Mesendoderm (in vitro differentiated cells): ENCODE results near the gene TAS2R43.
"Not testable (repeated sequence)": the region's sequence is repeated elsewhere in the genome, so short reads cannot be mapped to it uniquely, and the experiment has no call there.

Experiments
- DNase-seq: peaks from one replicate; pipeline ENCODE4 v3.0.0; 2013
- H2AK5ac ChIP-seq: 2 replicates; pipeline ENCODE4 v1.6.1; 2013; ENCODE audit warnings: low read length, inconsistent platforms
- H2BK120ac ChIP-seq: 2 replicates; pipeline ENCODE4 v1.6.1; 2013; ENCODE audit warnings: low read depth, mild to moderate bottlenecking, low read length, moderate library complexity, mixed read lengths
- H2BK15ac ChIP-seq: replicated peaks from 2 replicates; pipeline ENCODE4 v1.6.1; 2013; ENCODE audit warnings: low read depth, mild to moderate bottlenecking, moderate library complexity
- H2BK5ac ChIP-seq: 2 replicates; pipeline ENCODE4 v1.6.1; 2013; ENCODE audit warnings: low read length, inconsistent platforms
- H3K18ac ChIP-seq: 2 replicates; pipeline ENCODE4 v1.6.1; 2013; ENCODE audit warnings: mild to moderate bottlenecking, low read length, mixed read lengths
- H3K23ac ChIP-seq: one replicate; pipeline ENCODE4 v1.6.1; 2013; ENCODE audit warnings: low read length
- H3K27ac ChIP-seq: 2 replicates; pipeline ENCODE4 v1.5.1; 2013; ENCODE audit warnings: low read depth, mild to moderate bottlenecking, inconsistent platforms, low read length, moderate library complexity
- H3K27me3 ChIP-seq: 2 replicates; pipeline ENCODE4 v1.6.1; 2013; ENCODE audit warnings: low read length, control low read depth, mild to moderate bottlenecking, inconsistent platforms; ENCODE audit not compliant: insufficient read depth, poor library complexity
- H3K36me3 ChIP-seq: 2 replicates; pipeline ENCODE4 v1.6.1; 2013; ENCODE audit warnings: low read length, inconsistent platforms; ENCODE audit not compliant: control insufficient read depth, insufficient read depth
- H3K4ac ChIP-seq: one replicate; pipeline ENCODE4 v1.6.1; 2013; ENCODE audit warnings: low read depth, mild to moderate bottlenecking, low read length, moderate library complexity
- H3K4me1 ChIP-seq: 2 replicates; pipeline ENCODE4 v1.6.1; 2013; ENCODE audit warnings: low read depth, low read length, inconsistent platforms; ENCODE audit not compliant: control insufficient read depth
- H3K4me2 ChIP-seq: 2 replicates; pipeline ENCODE4 v1.6.1; 2013; ENCODE audit warnings: low read length
- H3K4me3 ChIP-seq: 2 replicates; pipeline ENCODE4 v1.5.1; 2013; ENCODE audit warnings: mild to moderate bottlenecking, low read length
- H3K56ac ChIP-seq: one replicate; pipeline ENCODE4 v1.6.1; 2013; ENCODE audit warnings: low read length
- H3K79me1 ChIP-seq: 2 replicates; pipeline ENCODE4 v1.6.1; 2013; ENCODE audit warnings: low read length, inconsistent platforms
- H3K79me2 ChIP-seq: 2 replicates; pipeline ENCODE4 v1.6.1; 2013; ENCODE audit warnings: mild to moderate bottlenecking, low read length; ENCODE audit not compliant: control insufficient read depth, insufficient read depth
- H3K9ac ChIP-seq: 2 replicates; pipeline ENCODE4 v1.6.1; 2013; ENCODE audit warnings: low read length, inconsistent platforms
- H4K5ac ChIP-seq: one replicate; pipeline ENCODE4 v1.6.1; 2013; ENCODE audit warnings: low read length
- H4K8ac ChIP-seq: one replicate; pipeline ENCODE4 v1.6.1; 2013; ENCODE audit warnings: low read depth, mild to moderate bottlenecking, control low read depth, low read length, moderate library complexity
- WGBS: extraction: QIAGEN DNeasy Blood & Tissue Kit; methylation state at CpG from one replicate; pipeline ENCODE4 v1.1.7; 2013; ENCODE audit warnings: low lambda C conversion rate, missing lambda C conversion rate; ENCODE audit not compliant: insufficient coverage; ENCODE audit errors: extremely low coverage; 5-methylcytosine and 5-hydroxymethylcytosine counted together

Gene TAS2R43

GRCh38 chr12:11130382-11130781 lies 38.3 kb upstream of the TAS2R43 start:
- no peak overlapping the region for H3K4ac ChIP-seq
- H3K79me2 ChIP-seq: peaks cover 17% of the 10 kb centered on the region
- no peak overlapping the region for H4K8ac ChIP-seq
- H3K27ac ChIP-seq: no peak overlapping the region
- no peak overlapping the region for H2BK5ac ChIP-seq
- no peak overlapping the region for H3K4me3 ChIP-seq
- H2BK120ac ChIP-seq: no peak overlapping the region
- no peak overlapping the region for H4K5ac ChIP-seq
- WGBS: no CpG with 5 or more reads among the region's 3 CpGs
- no peaks in the 10 kb centered on the region for H3K36me3 ChIP-seq
- no peak overlapping the region for H3K56ac ChIP-seq
- DNase-seq: no peak
- H3K4me1 ChIP-seq: no peaks in the 10 kb centered on the region
- H3K23ac ChIP-seq: no peak overlapping the region
- H3K4me2 ChIP-seq: no peak overlapping the region
- no peak overlapping the region for H2AK5ac ChIP-seq
- H3K9ac ChIP-seq: no peak overlapping the region
- no peak overlapping the region for H3K18ac ChIP-seq
- H3K79me1 ChIP-seq: peaks cover 13% of the 10 kb centered on the region
- H3K27me3 ChIP-seq: no peaks in the 10 kb centered on the region
- no peak overlapping the region for H2BK15ac ChIP-seq

GRCh38 chr12:11114130-11114529 lies 22.0 kb upstream of the TAS2R43 start:
- not testable (repeated sequence) for H3K79me1 ChIP-seq, H3K4me2 ChIP-seq, H3K27ac ChIP-seq, H3K4me1 ChIP-seq, H3K56ac ChIP-seq, H3K4ac ChIP-seq, H3K4me3 ChIP-seq, H2AK5ac ChIP-seq, H4K5ac ChIP-seq, H3K27me3 ChIP-seq, H3K36me3 ChIP-seq, H4K8ac ChIP-seq, H2BK120ac ChIP-seq, H3K9ac ChIP-seq, H3K23ac ChIP-seq, H3K18ac ChIP-seq, H2BK5ac ChIP-seq, DNase-seq, H2BK15ac ChIP-seq
- H3K79me2 ChIP-seq: peaks cover 24% of the 10 kb centered on the region
- WGBS: no CpG with 5 or more reads among the region's 1 CpG

DNA sequence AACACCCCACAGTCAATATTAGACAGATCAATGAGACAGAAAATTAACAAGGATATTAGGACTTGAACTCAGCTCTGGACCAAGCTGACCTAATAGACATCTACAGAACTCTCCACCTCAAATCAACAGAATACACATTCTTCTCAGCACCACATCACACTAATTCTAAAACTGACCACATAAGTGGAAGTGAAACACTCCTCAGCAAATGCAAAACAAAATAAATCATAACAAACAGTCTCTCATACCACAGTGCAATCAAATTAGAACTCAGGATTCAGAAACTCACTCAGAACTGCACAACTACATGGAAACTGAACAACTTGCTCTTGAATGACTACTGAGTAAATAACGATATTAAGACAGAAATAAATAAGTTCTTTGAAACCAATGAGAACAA lies 19.1 kb upstream of the TAS2R43 start:
- not testable (repeated sequence) for H2AK5ac ChIP-seq
- H3K79me2 ChIP-seq: peaks cover 29% of the 10 kb centered on the region
- WGBS: no CpG with 5 or more reads among the region's 1 CpG

GRCh38 chr12:11108862-11109261 lies 16.7 kb upstream of the TAS2R43 start:
- no peak for DNase-seq
- Histone ChIP-seq H3K4me2 (no peak overlapping the region), H4K8ac (no peak overlapping the region), H3K9ac (no peak overlapping the region), H2BK15ac (no peak overlapping the region), H2BK120ac (no peak overlapping the region), H3K18ac (no peak overlapping the region), H2AK5ac (no peak overlapping the region), H3K4me3 (no peak overlapping the region), H2BK5ac (no peak overlapping the region), H3K79me1 (peaks cover 8% of the 10 kb centered on the region), H3K4me1 (no peaks in the 10 kb centered on the region), H3K36me3 (no peaks in the 10 kb centered on the region), H4K5ac (no peak overlapping the region), H3K27me3 (no peaks in the 10 kb centered on the region), H3K4ac (no peak overlapping the region), H3K23ac (no peak overlapping the region), H3K56ac (no peak overlapping the region), H3K27ac (no peak overlapping the region), H3K79me2 (peaks cover 22% of the 10 kb centered on the region)
- WGBS: no CpG with 5 or more reads among the region's 2 CpGs

More for the DNA sequence above, 19.1 kb upstream of the TAS2R43 start:
- not testable (repeated sequence) for H3K23ac ChIP-seq, H3K9ac ChIP-seq, H3K27ac ChIP-seq, H2BK15ac ChIP-seq, DNase-seq, H3K4me2 ChIP-seq, H3K18ac ChIP-seq, H4K5ac ChIP-seq, H3K56ac ChIP-seq, H2BK120ac ChIP-seq, H3K4me1 ChIP-seq, H4K8ac ChIP-seq, H2BK5ac ChIP-seq, H3K79me1 ChIP-seq, H3K4ac ChIP-seq, H3K27me3 ChIP-seq, H3K36me3 ChIP-seq, H3K4me3 ChIP-seq

- peaks cover 8% of the 10 kb centered on the region for H3K79me1 ChIP-seq
- H3K79me2 ChIP-seq: peaks cover 21% of the 10 kb centered on the region
- H3K9ac ChIP-seq: no peak overlapping the region
- no peak overlapping the region for H3K4me3 ChIP-seq
- H2BK120ac ChIP-seq: no peak overlapping the region
- H3K4ac ChIP-seq: no peak overlapping the region
- no peak overlapping the region for H2AK5ac ChIP-seq
- H3K4me1 ChIP-seq: no peaks in the 10 kb centered on the region
- no peak overlapping the region for H2BK5ac ChIP-seq
- no peak overlapping the region for H2BK15ac ChIP-seq
- DNase-seq: no peak
- H3K23ac ChIP-seq: no peak overlapping the region
- no peak overlapping the region for H4K8ac ChIP-seq
- no CpG with 5 or more reads among the region's 1 CpG for WGBS
- no peaks in the 10 kb centered on the region for H3K27me3 ChIP-seq
- no peak overlapping the region for H4K5ac ChIP-seq
- no peaks in the 10 kb centered on the region for H3K36me3 ChIP-seq
- H3K18ac ChIP-seq: no peak overlapping the region
- H3K4me2 ChIP-seq: no peak overlapping the region
- H3K56ac ChIP-seq: no peak overlapping the region
- no peak overlapping the region for H3K27ac ChIP-seq
These were observed 15.6 kb upstream of the TAS2R43 start for GRCh38 chr12:11107719-11108118.

DNA sequence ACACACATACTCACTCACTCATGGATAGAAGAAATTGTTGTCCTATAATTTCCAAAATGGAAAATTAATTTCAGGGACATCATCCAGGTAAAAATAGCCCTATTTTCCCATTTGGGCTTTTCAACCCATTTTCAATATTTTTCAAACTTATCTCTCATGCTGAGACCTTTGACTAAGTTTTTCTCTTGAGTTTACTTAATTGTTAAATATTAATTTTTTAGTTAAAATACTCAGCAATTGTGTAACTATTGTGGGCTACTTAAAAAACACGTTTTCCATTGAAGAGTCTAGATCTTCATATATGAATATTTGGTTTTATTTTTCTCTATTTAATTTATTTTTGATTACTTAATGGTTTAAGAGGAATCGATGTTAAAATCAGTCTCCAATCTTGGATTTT lies 14.2 kb upstream of the TAS2R43 start:
- Histone ChIP-seq H3K36me3 (no peaks in the 10 kb centered on the region), H3K79me2 (peaks cover 16% of the 10 kb centered on the region), H3K9ac (no peak overlapping the region), H3K18ac (no peak overlapping the region), H3K56ac (no peak overlapping the region), H4K8ac (no peak overlapping the region), H3K27ac (no peak overlapping the region), H3K4me1 (no peaks in the 10 kb centered on the region), H2BK120ac (no peak overlapping the region), H3K4me3 (no peak overlapping the region), H3K4ac (no peak overlapping the region), H3K4me2 (no peak overlapping the region), H2BK15ac (no peak overlapping the region), H3K79me1 (peaks cover 8% of the 10 kb centered on the region), H3K23ac (no peak overlapping the region), H4K5ac (no peak overlapping the region), H3K27me3 (no peaks in the 10 kb centered on the region), H2AK5ac (no peak overlapping the region), H2BK5ac (no peak overlapping the region)
- DNase-seq: no peak
- no CpG with 5 or more reads among the region's 2 CpGs for WGBS
